ENCODE measurements around the gene SMIM7. TPM values are rescaled to one million over a fixed set of nuclear protein-coding genes. Genes with fewer than 3 reads are reported as not detected.

The SMIM7 gene
- total RNA-seq, 1 experiment from 2014 or later, result 66.4 TPM

DNA sequence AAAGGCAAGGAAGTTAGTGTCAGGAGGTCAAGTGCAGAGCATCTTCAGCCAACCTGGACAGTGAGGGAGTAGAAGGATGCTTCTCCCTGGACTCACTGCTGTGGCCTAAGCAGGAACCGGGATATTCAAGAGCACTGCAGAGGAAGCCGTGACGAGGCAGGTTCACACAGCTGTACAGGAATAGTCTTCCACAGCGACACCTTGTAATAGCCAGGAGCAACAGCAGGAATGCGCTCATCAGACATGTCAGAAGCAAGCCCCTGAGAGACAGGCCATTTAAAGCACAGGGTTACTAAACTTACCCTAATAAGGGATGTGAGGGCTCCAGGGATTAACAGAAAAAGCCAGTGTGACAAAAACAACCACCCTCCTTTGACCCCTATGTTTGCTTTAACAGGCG, 28.5 kb downstream of the SMIM7 start:
- Histone ChIP-seq H3K9me3 (ENCODE audit: control insufficient read depth in 1 of 2, insufficient read depth in 1 of 2, low read depth in 1 of 2, low read length in 2 of 2) (no peaks in the 10 kb centered on the region), H3K27ac (ENCODE audit: low read depth, low read length) (no peak overlapping the region), H3K27me3 (ENCODE audit: insufficient read depth, low read length) (no peaks in the 10 kb centered on the region), H2AFZ (ENCODE audit: low read depth, low read length, poor library complexity, severe bottlenecking) (no peak overlapping the region), H4K20me1 (ENCODE audit: insufficient read depth) (peaks cover 4% of the 10 kb centered on the region; the same call in 1 of the 2 replicates), H3K36me3 (ENCODE audit: control insufficient read depth in 1 of 2, insufficient read depth in 2 of 2, low read length in 2 of 2) (peaks cover 7 to 18% of the 10 kb centered on the region in 2 experiments; a peak in 3 of 4 replicates), H3K4me2 (ENCODE audit: low read length) (no peak overlapping the region), H3K9me2 (ENCODE audit: insufficient read depth) (no peaks in the 10 kb centered on the region), H3K79me2 (ENCODE audit: insufficient read depth, low read length) (peaks cover 40% of the 10 kb centered on the region), H3K4me3 (replicated peaks in 1 of 2; ENCODE audit: low read depth in 1 of 2, low read length in 2 of 2) (no peak overlapping the region), H3K4me1 (ENCODE audit: control insufficient read depth in 1 of 2, insufficient read depth in 2 of 2, low read length in 2 of 2) (peaks cover 1 to 10% of the 10 kb centered on the region in 2 experiments), H3K9ac (ENCODE audit: low read length) (no peak overlapping the region)
- RAD21 ChIA-PET (ENCODE audit: low non-redundant PET in 1 of 2, low total read pairs in 2 of 2, uncharacterized antibody in 2 of 2, unreplicated experiment in 2 of 2), result no interaction called here
- POLR2A ChIA-PET, result no interaction called here
- BruUV-seq (replicated peaks), result no TSS peak
- CTCF ChIA-PET, result no interaction called here
- DNase-seq (ENCODE audit: low read depth, low spot score) (no peak), ATAC-seq (no peak)
- intact Hi-C loops (cut with micrococcal nuclease), result no loop called here
- TF ChIP-seq, protein P1, sequence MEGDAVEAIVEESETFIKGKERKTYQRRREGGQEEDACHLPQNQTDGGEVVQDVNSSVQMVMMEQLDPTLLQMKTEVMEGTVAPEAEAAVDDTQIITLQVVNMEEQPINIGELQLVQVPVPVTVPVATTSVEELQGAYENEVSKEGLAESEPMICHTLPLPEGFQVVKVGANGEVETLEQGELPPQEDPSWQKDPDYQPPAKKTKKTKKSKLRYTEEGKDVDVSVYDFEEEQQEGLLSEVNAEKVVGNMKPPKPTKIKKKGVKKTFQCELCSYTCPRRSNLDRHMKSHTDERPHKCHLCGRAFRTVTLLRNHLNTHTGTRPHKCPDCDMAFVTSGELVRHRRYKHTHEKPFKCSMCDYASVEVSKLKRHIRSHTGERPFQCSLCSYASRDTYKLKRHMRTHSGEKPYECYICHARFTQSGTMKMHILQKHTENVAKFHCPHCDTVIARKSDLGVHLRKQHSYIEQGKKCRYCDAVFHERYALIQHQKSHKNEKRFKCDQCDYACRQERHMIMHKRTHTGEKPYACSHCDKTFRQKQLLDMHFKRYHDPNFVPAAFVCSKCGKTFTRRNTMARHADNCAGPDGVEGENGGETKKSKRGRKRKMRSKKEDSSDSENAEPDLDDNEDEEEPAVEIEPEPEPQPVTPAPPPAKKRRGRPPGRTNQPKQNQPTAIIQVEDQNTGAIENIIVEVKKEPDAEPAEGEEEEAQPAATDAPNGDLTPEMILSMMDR (IDR thresholded peaks at IDR 0.05 in 2 of 3, conservative IDR thresholded peaks at IDR 0.05 in 1 of 3; ENCODE audit: borderline replicate concordance in 1 of 3, insufficient read depth in 1 of 3, low read depth in 2 of 3, low read length in 2 of 3), result peak in 1 of 3 experiments; percentile 5; a peak in 2 of 6 replicates
- no peak for TF ChIP-seq CBX3 (IDR thresholded peaks at IDR 0.05; ENCODE audit: low read depth)

DNA sequence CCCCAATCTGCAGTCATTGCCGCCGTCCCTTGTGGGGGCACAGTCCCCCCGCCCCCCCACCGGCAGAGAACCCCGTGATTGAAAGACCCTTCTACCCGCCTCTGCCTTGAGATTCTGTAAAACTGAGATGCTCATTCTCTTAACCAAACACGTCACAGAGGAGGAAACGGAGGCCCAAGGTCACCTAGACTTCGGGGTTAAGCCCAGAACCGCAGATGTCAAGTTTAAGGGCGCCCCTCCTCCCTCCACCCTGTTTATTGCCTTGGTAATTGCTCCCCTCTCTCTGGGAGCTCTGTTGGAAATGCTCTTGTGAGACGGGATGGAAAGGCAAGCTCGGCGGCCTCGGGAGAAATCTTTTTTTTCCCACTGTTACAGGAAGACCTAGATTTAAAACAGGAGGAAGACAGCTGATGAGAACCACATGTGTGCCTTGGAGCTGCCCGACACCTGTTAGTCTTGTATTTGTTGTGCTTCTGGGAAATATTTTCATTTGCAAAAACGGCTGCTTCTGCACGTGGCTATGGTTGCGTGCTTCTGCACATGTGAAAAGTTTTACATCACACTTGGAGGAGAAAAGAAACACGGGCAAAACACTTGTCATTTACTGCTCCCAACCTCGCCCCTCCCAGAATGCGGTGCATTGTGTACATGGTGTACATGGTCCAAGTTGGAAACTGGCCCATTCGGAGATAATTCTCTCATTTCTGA, 30.8 kb downstream of the SMIM7 start:
- no peak for ATAC-seq
- Histone ChIP-seq H3K9me2 (ENCODE audit: insufficient read depth) (no peaks in the 10 kb centered on the region), H2AFZ (ENCODE audit: low read depth, low read length, poor library complexity, severe bottlenecking) (no peak overlapping the region), H3K79me2 (ENCODE audit: insufficient read depth, low read length) (peaks cover 45% of the 10 kb centered on the region), H3K9me3 (ENCODE audit: control insufficient read depth in 1 of 2, insufficient read depth in 1 of 2, low read depth in 1 of 2, low read length in 2 of 2) (no peaks in the 10 kb centered on the region), H3K4me2 (ENCODE audit: low read length) (peak overlapping the region; percentile 86), H3K4me1 (ENCODE audit: control insufficient read depth in 1 of 2, insufficient read depth in 2 of 2, low read length in 2 of 2) (peaks cover 6 to 14% of the 10 kb centered on the region in 2 experiments), H3K27ac (ENCODE audit: low read depth, low read length) (peak overlapping the region; percentile 95), H3K9ac (ENCODE audit: low read length) (peak overlapping the region; percentile 90), H3K27me3 (ENCODE audit: insufficient read depth, low read length) (no peaks in the 10 kb centered on the region), H3K4me3 (replicated peaks in 1 of 2; ENCODE audit: low read depth in 1 of 2, low read length in 2 of 2) (peak overlapping the region; percentile 78 to 92), H3K36me3 (ENCODE audit: control insufficient read depth in 1 of 2, insufficient read depth in 2 of 2, low read length in 2 of 2) (peaks cover 7 to 27% of the 10 kb centered on the region in 2 experiments; a peak in 3 of 4 replicates), H4K20me1 (ENCODE audit: insufficient read depth) (peaks cover 11% of the 10 kb centered on the region; the same call in 1 of the 2 replicates)
- RAD21 ChIA-PET (ENCODE audit: low non-redundant PET in 1 of 2, low total read pairs in 2 of 2, uncharacterized antibody in 2 of 2, unreplicated experiment in 2 of 2), result no interaction called here
- no TSS peak for BruUV-seq (replicated peaks)
- CTCF ChIA-PET, result no interaction called here
- POLR2A ChIA-PET, result no interaction called here
- intact Hi-C loops (cut with micrococcal nuclease), result no loop called here
- TF ChIP-seq CEBPB (IDR thresholded peaks at IDR 0.05; ENCODE audit: low read depth) (no peak), POLR2AphosphoS5 (IDR thresholded peaks at IDR 0.05; ENCODE audit: low read depth, low read length) (peak; percentile 1; the same call in 1 of the 2 replicates), ZFX (IDR thresholded peaks at IDR 0.05) (no peak), CBX3 (IDR thresholded peaks at IDR 0.05; ENCODE audit: low read depth) (no peak), ZNF274 (IDR thresholded peaks at IDR 0.05; ENCODE audit: low read depth, low read length) (no peak), EZH2phosphoT487 (IDR thresholded peaks at IDR 0.05; ENCODE audit: borderline replicate concordance) (no peak)
- TF ChIP-seq, protein P2, sequence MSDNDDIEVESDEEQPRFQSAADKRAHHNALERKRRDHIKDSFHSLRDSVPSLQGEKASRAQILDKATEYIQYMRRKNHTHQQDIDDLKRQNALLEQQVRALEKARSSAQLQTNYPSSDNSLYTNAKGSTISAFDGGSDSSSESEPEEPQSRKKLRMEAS (IDR thresholded peaks at IDR 0.05), result no peak
- TF ChIP-seq, protein P3, sequence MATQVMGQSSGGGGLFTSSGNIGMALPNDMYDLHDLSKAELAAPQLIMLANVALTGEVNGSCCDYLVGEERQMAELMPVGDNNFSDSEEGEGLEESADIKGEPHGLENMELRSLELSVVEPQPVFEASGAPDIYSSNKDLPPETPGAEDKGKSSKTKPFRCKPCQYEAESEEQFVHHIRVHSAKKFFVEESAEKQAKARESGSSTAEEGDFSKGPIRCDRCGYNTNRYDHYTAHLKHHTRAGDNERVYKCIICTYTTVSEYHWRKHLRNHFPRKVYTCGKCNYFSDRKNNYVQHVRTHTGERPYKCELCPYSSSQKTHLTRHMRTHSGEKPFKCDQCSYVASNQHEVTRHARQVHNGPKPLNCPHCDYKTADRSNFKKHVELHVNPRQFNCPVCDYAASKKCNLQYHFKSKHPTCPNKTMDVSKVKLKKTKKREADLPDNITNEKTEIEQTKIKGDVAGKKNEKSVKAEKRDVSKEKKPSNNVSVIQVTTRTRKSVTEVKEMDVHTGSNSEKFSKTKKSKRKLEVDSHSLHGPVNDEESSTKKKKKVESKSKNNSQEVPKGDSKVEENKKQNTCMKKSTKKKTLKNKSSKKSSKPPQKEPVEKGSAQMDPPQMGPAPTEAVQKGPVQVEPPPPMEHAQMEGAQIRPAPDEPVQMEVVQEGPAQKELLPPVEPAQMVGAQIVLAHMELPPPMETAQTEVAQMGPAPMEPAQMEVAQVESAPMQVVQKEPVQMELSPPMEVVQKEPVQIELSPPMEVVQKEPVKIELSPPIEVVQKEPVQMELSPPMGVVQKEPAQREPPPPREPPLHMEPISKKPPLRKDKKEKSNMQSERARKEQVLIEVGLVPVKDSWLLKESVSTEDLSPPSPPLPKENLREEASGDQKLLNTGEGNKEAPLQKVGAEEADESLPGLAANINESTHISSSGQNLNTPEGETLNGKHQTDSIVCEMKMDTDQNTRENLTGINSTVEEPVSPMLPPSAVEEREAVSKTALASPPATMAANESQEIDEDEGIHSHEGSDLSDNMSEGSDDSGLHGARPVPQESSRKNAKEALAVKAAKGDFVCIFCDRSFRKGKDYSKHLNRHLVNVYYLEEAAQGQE (IDR thresholded peaks at IDR 0.05; ENCODE audit: low read depth), result no peak
- DNase-seq (ENCODE audit: low read depth, low spot score), result no peak
